Measurements from ENCODE around the gene ATP6V1C2.

DNA sequence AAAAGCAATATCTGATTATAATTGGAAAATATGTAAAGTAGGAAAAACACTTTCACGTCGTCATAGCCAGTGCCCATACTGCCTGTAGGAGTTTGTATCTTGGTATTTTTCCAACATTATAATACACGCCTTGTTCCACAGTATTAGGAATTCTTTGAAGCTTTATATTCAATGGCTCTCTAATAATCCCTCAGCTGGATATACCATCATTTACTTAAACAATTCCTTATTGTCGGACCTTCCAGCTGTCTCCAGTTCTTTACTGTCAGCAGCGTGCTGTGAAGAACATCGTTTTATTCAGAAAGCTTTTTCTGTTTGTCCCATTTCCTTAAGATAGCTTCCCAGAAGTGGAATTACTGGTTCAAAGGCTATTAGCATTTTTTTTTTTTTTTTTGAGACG is 31.7 kb downstream of the ATP6V1C2 start:
- TF ChIP-seq CTCF (conservative IDR thresholded peaks at IDR 0.05; ENCODE audit: low read depth in 2 of 2) = no peak
- TF ChIP-seq POLR2AphosphoS5 (IDR thresholded peaks at IDR 0.05; ENCODE audit: low read depth) = no peak
- no peak for TF ChIP-seq EZH2 (IDR thresholded peaks at IDR 0.05; ENCODE audit: low read depth, unreplicated experiment)
- TF ChIP-seq JUNB (IDR thresholded peaks at IDR 0.05; ENCODE audit: unreplicated experiment) = no peak
- TF ChIP-seq, protein P1, sequence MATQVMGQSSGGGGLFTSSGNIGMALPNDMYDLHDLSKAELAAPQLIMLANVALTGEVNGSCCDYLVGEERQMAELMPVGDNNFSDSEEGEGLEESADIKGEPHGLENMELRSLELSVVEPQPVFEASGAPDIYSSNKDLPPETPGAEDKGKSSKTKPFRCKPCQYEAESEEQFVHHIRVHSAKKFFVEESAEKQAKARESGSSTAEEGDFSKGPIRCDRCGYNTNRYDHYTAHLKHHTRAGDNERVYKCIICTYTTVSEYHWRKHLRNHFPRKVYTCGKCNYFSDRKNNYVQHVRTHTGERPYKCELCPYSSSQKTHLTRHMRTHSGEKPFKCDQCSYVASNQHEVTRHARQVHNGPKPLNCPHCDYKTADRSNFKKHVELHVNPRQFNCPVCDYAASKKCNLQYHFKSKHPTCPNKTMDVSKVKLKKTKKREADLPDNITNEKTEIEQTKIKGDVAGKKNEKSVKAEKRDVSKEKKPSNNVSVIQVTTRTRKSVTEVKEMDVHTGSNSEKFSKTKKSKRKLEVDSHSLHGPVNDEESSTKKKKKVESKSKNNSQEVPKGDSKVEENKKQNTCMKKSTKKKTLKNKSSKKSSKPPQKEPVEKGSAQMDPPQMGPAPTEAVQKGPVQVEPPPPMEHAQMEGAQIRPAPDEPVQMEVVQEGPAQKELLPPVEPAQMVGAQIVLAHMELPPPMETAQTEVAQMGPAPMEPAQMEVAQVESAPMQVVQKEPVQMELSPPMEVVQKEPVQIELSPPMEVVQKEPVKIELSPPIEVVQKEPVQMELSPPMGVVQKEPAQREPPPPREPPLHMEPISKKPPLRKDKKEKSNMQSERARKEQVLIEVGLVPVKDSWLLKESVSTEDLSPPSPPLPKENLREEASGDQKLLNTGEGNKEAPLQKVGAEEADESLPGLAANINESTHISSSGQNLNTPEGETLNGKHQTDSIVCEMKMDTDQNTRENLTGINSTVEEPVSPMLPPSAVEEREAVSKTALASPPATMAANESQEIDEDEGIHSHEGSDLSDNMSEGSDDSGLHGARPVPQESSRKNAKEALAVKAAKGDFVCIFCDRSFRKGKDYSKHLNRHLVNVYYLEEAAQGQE (IDR thresholded peaks at IDR 0.05; ENCODE audit: unreplicated experiment) = no peak
- TF ChIP-seq ZNF331 (CRISPR knock-in tag; IDR thresholded peaks at IDR 0.05; ENCODE audit: low read depth) = no peak
- no peak for TF ChIP-seq CREB1 (CRISPR knock-in tag; IDR thresholded peaks at IDR 0.05; ENCODE audit: low read depth)
- TF ChIP-seq EZH2phosphoT487 (IDR thresholded peaks at IDR 0.05; ENCODE audit: unreplicated experiment) = no peak
- TF ChIP-seq ZNF114 (CRISPR knock-in tag; IDR thresholded peaks at IDR 0.05) = no peak
